Measurements from ENCODE around the gene RGS7.
A peak's percentile ranks its signal among the peaks of the same experiment; 100 is the strongest.

Gene RGS7

DNA sequence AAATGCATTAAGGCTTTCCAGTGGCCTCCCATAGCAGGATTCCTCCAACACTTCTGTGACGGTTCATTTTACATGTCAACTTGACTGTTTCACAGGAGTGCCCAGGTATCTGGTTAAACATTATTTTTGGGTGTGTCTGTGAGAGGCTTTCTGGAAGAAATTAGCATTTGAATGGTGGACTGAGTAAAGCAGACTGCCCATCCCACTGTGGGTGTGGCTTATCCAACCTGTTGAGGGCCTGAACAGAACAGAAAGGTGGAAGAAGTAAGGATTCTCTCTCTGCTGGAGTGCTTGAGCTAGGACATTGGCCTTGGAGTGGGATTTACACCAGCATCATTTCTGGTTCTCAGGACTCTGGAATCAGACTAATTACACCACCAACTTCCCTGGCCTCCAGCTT is 85.6 kb downstream of the RGS7 start:
- TF ChIP-seq, protein P1, sequence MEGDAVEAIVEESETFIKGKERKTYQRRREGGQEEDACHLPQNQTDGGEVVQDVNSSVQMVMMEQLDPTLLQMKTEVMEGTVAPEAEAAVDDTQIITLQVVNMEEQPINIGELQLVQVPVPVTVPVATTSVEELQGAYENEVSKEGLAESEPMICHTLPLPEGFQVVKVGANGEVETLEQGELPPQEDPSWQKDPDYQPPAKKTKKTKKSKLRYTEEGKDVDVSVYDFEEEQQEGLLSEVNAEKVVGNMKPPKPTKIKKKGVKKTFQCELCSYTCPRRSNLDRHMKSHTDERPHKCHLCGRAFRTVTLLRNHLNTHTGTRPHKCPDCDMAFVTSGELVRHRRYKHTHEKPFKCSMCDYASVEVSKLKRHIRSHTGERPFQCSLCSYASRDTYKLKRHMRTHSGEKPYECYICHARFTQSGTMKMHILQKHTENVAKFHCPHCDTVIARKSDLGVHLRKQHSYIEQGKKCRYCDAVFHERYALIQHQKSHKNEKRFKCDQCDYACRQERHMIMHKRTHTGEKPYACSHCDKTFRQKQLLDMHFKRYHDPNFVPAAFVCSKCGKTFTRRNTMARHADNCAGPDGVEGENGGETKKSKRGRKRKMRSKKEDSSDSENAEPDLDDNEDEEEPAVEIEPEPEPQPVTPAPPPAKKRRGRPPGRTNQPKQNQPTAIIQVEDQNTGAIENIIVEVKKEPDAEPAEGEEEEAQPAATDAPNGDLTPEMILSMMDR (conservative IDR thresholded peaks at IDR 0.05) = no peak
- no peak overlapping the region for H3K27ac ChIP-seq

DNA sequence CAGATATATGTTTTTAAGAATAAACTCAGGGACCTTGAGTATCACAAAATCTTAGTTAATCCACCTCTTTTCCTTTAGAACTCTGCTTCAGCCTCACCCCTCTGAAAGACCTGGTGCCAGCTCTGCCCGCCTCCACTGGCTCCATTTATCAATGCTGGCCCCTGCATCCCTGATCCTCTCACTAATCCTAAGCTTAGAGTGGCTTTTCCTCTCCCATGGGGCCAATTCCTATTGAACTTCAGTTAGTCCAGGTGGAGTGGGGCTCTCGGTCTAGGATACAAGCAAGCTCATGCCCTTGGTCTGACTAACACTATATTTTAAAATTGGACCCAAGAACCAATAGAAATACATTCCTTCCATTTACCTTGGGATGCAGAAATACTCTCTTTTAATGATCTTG is 87.0 kb downstream of the RGS7 start:
- TF ChIP-seq, protein P1 (conservative IDR thresholded peaks at IDR 0.05) = no peak

DNA sequence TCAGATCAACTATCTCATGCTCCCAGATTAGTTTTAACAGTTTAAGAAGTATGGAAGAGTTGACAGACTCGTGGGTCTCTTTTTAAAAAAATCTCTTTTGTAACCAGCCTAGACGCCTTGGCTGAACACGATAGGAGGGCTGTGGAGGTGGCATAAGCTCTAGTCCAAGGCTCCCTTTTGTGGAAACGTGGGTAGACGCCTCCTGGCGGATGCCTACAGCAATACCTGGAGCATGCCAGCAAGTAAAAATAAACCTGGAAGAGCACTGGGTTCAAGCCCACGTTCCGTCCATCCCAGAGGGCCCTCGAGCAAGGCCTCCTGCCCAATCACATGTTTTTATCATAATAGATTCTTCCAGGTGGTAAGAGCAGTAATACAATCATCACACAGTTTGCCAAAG is 87.9 kb downstream of the RGS7 start:
- no peak overlapping the region for H3K27ac ChIP-seq
- TF ChIP-seq, protein P1 (conservative IDR thresholded peaks at IDR 0.05) = no peak

More for the DNA sequence above, 87.0 kb downstream of the RGS7 start:
- no peak overlapping the region for H3K27ac ChIP-seq

DNA sequence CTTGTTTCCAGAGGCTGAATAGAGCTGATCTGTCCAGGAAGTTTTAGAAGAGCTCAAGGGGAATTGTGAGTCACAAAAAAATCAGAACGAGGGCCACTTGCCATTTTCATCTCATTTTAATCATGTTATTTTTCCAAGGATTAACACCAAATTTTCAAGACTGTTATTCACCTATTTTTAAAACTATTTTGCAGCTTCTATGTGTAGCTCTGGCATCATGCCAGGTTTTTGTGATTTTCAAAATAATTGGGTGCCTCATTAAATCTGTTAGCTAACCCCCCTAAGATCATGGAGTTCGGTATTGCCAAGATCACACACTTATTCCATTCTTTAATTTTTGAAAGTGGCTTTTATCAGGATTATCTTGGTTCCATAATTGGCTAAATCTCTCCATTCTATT is 90.9 kb downstream of the RGS7 start:
- TF ChIP-seq, protein P1 (conservative IDR thresholded peaks at IDR 0.05) = no peak
- no peak overlapping the region for H3K27ac ChIP-seq

DNA sequence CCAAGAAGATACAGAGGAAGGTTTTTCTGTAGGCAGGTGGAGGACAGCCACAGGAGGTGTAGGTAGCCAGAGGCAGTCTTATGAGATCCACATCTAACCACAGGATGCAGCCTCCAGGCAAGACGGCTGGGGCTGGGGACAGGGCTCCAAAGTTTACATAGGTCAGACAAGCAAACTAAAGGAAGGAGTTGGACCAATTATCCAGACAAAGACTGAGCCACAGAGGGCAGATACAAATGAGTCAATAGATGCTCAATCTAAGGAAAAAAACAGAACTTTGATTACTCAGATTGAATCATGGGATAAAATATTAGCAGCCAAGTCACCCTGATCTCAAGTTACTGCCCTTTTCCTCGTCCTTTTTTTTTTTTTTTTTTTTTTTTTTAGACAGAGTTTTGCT is 91.6 kb downstream of the RGS7 start:
- no peak overlapping the region for H3K27ac ChIP-seq
- TF ChIP-seq, protein P1 (conservative IDR thresholded peaks at IDR 0.05) = no peak

DNA sequence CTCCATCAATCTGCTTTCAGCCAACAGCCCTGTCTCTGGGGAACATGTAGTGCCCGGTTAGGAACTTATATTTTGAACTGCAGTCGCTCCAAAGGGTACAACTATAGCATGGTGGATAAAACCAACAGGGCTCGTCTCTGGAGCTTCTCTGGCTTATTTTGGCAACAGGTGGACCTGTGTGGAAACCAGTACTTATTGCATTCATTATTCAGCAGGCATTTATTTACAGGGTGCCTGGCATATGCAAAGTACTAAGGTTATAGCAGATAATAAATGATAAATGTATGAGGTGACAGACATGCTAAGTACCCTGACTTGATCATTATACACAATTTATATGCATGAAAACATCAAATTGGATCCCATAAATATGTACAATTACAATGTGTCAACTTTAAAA is 93.7 kb downstream of the RGS7 start:
- TF ChIP-seq, protein P1 (conservative IDR thresholded peaks at IDR 0.05) = no peak
- H3K27ac ChIP-seq = no peak overlapping the region

DNA sequence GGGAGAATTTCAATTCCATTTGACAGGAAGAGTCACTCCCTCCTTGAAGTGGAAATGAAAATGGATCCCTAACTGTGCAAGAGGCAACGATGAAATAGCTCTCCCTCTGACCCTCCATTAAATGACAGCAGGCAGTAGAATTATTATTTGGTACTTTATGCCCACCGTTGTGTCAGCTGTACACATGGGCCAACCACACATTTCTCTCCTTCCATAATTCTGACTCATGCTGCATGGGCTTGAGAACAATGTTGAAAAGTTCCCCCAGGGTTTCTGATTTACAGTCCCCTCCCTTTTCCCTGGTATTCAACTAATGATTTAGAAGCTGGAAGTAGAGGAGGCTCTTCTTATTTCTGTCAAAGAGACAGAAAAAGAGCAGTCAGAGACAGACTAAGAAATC is 103.5 kb downstream of the RGS7 start:
- TF ChIP-seq, protein P1 (conservative IDR thresholded peaks at IDR 0.05) = no peak
- no peak overlapping the region for H3K27ac ChIP-seq

DNA sequence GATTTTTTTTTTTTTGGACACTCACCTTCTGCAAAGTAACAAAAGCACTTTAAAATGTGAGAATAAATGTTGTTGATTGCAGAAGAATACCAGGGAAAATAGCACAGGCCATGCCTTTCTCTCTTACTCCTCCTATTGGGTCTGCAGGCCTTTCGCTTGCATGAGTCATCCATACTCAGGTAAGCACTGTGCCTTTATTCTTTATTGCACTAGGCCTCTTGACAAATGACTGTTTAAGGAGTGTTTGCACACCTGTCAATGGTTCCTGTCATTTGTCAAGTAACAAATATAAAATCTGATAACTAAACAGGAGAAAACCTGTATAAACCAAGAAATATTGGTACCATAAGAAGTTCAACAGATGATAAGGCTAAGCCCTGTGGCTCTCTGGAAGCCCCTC is 106.5 kb downstream of the RGS7 start:
- H3K27ac ChIP-seq = peak overlapping the region; percentile 33; the same call in 1 of the 2 replicates
- TF ChIP-seq, protein P1 (conservative IDR thresholded peaks at IDR 0.05) = no peak

Measured in VCaP (cell line).